NCI-H82 treated with DMSO at 0.1 percent for 48 hours (cell line): ENCODE results near the gene IL2RG.

Experiments used
- DNase-seq: peaks from one replicate; lab custom pipeline; 2025; ENCODE audit not compliant: unreplicated experiment; lab: John Stamatoyannopoulos, UW

IL2RG gene

GRCh38 chrX:71081330-71082123, 29.9 kb downstream of the IL2RG start:
- DNase-seq, result no peak

DNA sequence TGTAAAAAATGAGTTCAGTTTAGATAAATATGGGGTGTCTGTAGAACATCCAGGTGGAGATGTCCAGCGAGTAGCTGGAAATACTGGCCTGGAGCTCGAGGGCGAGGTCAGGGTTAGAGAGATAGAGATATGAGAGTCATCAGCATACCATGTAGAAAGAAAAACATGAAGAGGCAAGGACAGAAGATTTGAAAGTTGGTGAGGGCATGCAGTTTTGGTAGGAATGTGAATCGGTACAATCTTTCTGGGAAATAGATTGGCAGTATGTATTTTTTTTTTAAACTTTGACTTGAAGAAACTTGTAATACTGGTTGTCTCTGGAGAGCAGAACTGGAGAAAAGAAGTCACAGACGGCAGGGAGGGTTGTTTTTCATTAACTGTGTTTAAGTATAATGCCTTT, 40.8 kb downstream of the IL2RG start:
- no peak for DNase-seq

DNA sequence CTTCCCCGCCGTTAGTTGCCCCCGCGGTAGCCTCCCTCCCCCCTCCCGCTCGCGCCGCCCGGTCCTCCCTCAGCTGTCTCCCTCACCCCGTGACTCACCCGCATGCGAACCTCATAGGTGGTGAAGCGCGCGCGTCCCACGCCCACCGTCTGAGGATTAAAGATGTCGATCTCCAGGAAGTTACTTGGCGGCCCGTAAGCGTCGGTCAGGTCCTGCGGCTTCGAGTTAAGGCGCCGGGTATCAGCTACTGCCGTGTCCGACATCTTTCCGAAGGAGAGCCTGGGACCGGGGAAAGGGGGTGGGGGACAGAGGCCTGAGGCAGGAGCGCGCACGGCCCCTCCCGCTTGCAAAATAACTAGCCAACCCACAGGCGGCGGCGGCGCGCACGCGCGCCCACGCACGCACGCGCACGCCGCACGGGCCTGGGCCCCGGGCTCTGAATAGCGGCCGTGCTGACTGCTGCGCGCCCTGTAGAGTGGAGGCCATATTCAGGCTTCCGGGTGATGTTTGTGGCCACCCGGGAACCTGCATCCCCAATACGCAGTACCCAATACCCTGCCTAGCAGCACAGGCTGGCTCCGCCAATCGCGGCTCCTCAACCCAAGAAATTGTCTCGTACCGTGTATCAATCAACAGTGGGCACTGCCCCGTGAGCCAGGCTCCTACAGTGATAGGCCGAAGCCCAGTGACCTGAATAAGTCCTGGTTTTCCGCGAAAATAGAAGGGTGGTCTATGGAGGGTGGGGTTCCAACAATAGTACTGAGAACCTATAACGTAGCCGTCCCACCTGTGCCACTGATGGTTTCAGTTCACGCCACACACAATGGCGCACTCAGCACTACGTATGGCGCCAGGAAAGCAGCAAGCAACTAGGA, 43.1 kb downstream of the IL2RG start, which contains the start of gene SNX12:
Gene SNX12 (minus strand): TSS at position 291 of the 875 bp plus-strand sequence. CDS start 28 bp downstream, at position 263.
- DNase-seq, result peak; percentile 88

DNA sequence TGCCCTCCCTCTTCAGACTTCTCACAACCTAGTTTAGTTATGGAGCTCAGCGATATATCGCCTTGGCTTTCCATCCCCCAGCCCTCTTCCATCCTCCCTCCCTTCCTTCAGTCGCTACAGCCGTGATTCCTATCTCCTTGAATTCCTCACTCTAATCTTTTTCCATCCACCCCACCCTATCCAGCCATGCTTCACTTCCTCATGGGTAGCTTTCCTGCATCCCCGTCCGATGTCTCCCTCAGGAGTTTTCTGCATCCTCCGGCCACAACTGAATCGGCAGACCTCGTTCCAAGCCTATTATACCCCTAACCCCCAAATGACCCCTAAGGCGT, 43.7 kb downstream of the IL2RG start:
- DNase-seq, result peak; percentile 42

GRCh38 chrX:71067089-71067488, 44.3 kb downstream of the IL2RG start:
- DNase-seq, result no peak

- DNase-seq, result no peak
Observed at GRCh38 chrX:71060127-71060526, 51.2 kb downstream of the IL2RG start.

DNA sequence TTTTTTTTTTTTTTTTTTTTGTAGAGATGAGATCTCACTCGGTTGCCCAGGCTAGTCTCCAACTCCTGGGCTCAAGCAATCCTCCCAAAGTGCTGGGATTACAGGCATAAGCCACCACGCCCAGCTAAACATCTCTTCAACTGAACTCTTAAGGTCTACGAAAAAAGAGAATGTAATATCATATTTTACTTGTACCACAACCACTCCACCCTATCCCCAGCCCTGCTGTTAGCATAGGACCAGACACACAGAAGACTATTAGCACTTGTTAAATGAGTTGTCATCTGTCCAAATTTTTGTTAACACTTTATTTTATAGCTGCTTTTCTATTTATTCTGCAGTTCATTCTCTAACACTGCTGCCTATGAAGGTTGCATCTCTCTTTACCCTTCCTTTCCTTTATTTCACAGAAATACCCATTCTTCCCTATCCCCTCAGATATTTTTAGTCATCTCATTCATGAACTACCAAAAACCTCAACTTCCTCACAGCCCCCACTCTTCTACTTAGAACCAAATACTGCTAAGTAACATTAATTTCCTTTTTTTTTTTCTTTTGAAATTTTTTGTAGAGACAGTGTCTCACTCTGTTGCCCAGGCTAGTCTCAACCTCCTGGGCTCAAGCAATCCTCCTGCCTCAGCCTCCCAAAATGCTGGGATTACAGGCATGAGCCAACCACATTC, 53.4 kb downstream of the IL2RG start:
- DNase-seq, result no peak
